SU-DHL-6 (cell line): Measurements from ENCODE around the gene NHP2.

Source experiments
- H2AFZ ChIP-seq: fragments of 200-600 bp; sonication (generic); 2 replicates; pipeline ENCODE4 v1.6.1; 2014; ENCODE audit warnings: low read depth, mild to moderate bottlenecking, moderate library complexity, mixed read lengths, antibody characterized with exemption, low read length; ENCODE audit not compliant: severe bottlenecking
- H3F3A ChIP-seq: fragments of 200-600 bp; shearing (Covaris generic); 2 replicates; pipeline ENCODE4 v1.6.0; 2016; ENCODE audit warnings: antibody characterized with exemption, mild to moderate bottlenecking; ENCODE audit not compliant: insufficient read depth
- H3K27ac ChIP-seq: fragments of 200-600 bp; sonication (generic); 2 replicates; pipeline ENCODE4 v1.5.1; 2016; ENCODE audit warnings: low read depth, mild to moderate bottlenecking, low read length, moderate library complexity, mixed read lengths
- H3K27me3 ChIP-seq: fragments of 200-600 bp; sonication (generic), shearing (Covaris generic); 2 replicates; pipeline ENCODE4 v1.6.0; 2014; ENCODE audit warnings: mild to moderate bottlenecking, low read length
- H3K36me3 ChIP-seq: fragments of 200-600 bp; sonication (generic); 2 replicates; pipeline ENCODE4 v1.6.1; 2014; ENCODE audit warnings: mild to moderate bottlenecking, low read length, mixed read lengths
- H3K4me2 ChIP-seq: fragments of 300-600, 200-600 bp; shearing (Covaris generic), sonication (generic); 2 replicates; pipeline ENCODE4 v1.6.0; 2014; ENCODE audit warnings: low read length, low read depth, mild to moderate bottlenecking; ENCODE audit not compliant: poor library complexity, severe bottlenecking
- H3K4me3 ChIP-seq: fragments of 200-600 bp; sonication (generic); 2 replicates; pipeline ENCODE4 v1.5.1; 2014; ENCODE audit warnings: antibody characterized with exemption, low read length, mild to moderate bottlenecking, mixed read lengths; ENCODE audit not compliant: insufficient read depth, poor library complexity, severe bottlenecking
- H3K79me2 ChIP-seq: fragments of 200-600 bp; sonication (generic); 2 replicates; pipeline ENCODE4 v1.6.1; 2014; ENCODE audit warnings: mild to moderate bottlenecking, low read length, moderate library complexity; ENCODE audit not compliant: insufficient read depth
- H3K9ac ChIP-seq: fragments of 200-600 bp; sonication (generic); 2 replicates; pipeline ENCODE4 v1.7.0; 2014; ENCODE audit warnings: mild to moderate bottlenecking, low read length
- H3K9me2 ChIP-seq: fragments of 200-600 bp; sonication (generic); replicated peaks from 2 replicates; pipeline ENCODE4 v1.6.1; 2014; ENCODE audit warnings: low read length; ENCODE audit not compliant: insufficient read depth
- H3K9me3 ChIP-seq: fragments of 200-600 bp; sonication (generic); 2 replicates; pipeline ENCODE4 v1.6.1; 2014; ENCODE audit warnings: low read length, mixed read lengths; ENCODE audit not compliant: insufficient read depth
- H4K20me1 ChIP-seq: fragments of 200-600 bp; sonication (generic); 2 replicates; pipeline ENCODE4 v1.6.1; 2014; ENCODE audit warnings: low read depth, mild to moderate bottlenecking, antibody characterized with exemption, low read length, moderate library complexity, mixed read lengths
- EZH2phosphoT487 ChIP-seq: fragments of 200-600 bp; sonication (generic), shearing (Covaris generic); conservative IDR thresholded peaks from 2 replicates; pipeline ENCODE4 v1.6.1; 2018; ENCODE audit warnings: mild to moderate bottlenecking, antibody characterized with exemption, low read length, moderate library complexity, mixed read lengths
- TF ChIP-seq, protein P1 (sequence below): fragments of 200-600 bp; sonication (generic); IDR thresholded peaks from one replicate; pipeline ENCODE4 v1.5.1; 2017; ENCODE audit warnings: antibody characterized with exemption, mild to moderate bottlenecking, low read length, moderate library complexity; ENCODE audit not compliant: insufficient read depth, poor library complexity, severe bottlenecking

The NHP2 gene

DNA sequence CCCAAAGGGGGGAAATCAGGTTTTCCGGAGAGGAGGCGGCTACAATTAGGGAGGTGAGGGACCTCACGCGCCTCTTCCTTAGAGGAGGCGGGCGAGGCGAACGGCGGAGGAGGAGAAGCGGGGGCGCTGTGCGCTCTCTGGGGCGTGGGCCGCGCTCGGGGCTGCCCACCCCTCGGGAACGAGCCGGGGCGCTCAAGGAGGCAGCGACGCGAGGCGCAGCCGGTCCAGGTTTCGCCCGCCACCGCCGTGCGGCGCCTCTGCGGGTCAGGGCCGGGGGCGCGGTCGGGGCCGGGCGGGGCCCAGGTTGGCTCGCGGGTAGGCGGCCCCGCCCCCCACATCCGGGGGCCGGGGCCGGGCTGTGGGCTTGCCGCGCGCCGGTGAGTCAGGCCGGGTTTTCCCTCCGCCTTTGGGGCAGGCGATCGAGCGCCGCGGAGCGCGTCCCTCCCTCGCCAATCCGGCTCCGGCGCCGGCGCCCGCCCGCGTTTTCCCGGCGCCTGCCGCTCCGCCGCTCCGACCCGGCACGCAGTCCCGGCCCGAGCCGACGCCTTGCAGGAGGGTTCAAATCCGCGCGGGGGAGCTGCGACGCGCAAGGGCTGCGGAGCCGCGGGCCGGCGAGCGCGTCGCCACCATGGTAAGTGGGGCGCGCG, 40.4 kb downstream of the NHP2 start, which contains the start of gene N4BP3:
Gene N4BP3, plus strand, starts transcription at position 392 of the 647 bp plus-strand sequence. CDS start 6,052 bp downstream, outside the sequence.
- no peak for TF ChIP-seq EZH2phosphoT487
- TF ChIP-seq, protein P1, sequence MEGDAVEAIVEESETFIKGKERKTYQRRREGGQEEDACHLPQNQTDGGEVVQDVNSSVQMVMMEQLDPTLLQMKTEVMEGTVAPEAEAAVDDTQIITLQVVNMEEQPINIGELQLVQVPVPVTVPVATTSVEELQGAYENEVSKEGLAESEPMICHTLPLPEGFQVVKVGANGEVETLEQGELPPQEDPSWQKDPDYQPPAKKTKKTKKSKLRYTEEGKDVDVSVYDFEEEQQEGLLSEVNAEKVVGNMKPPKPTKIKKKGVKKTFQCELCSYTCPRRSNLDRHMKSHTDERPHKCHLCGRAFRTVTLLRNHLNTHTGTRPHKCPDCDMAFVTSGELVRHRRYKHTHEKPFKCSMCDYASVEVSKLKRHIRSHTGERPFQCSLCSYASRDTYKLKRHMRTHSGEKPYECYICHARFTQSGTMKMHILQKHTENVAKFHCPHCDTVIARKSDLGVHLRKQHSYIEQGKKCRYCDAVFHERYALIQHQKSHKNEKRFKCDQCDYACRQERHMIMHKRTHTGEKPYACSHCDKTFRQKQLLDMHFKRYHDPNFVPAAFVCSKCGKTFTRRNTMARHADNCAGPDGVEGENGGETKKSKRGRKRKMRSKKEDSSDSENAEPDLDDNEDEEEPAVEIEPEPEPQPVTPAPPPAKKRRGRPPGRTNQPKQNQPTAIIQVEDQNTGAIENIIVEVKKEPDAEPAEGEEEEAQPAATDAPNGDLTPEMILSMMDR: no peak
- H2AFZ ChIP-seq: peak within 1 kb of the TSS; percentile 78
- no peaks in the 10 kb centered on the region for H3K9me2 ChIP-seq
- no peaks in the 10 kb centered on the region for H3K27me3 ChIP-seq
- H3K36me3 ChIP-seq: no peaks in the 10 kb centered on the region
- peaks cover 54% of the 10 kb centered on the region for H3F3A ChIP-seq
- peak within 1 kb of the TSS; percentile 78 for H3K4me2 ChIP-seq
- no peaks in the 10 kb centered on the region for H3K9me3 ChIP-seq
- H4K20me1 ChIP-seq: no peaks in the 10 kb centered on the region
- H3K79me2 ChIP-seq: peaks cover 32% of the 10 kb centered on the region
- H3K27ac ChIP-seq: peak within 1 kb of the TSS; percentile 94
- H3K9ac ChIP-seq: peak within 1 kb of the TSS; percentile 91
- H3K4me3 ChIP-seq: peak within 1 kb of the TSS; percentile 65

DNA sequence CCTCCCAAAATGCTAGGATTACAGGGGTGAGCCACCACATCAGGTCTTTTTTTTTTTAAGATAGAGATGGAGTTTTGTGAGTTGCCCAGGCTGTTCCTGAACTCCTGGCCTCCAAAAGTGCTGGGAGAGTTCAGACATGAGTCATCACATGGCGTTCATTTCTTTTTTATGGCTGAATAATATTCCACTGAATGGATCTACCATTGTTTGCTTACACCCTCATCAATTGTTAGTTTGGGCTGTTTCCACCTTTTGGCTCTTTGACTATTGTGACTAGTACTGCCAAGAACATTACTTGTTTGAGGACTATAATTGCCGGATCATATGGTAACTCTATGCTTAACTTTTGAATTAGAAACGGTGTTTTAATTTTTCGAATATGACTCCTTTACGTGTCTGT, 41.1 kb downstream of the NHP2 start:
- Histone ChIP-seq H3K27ac (peak overlapping the region; percentile 61), H2AFZ (peak overlapping the region; percentile 78), H3K79me2 (peaks cover 26% of the 10 kb centered on the region), H3F3A (peaks cover 46% of the 10 kb centered on the region), H3K9me3 (no peaks in the 10 kb centered on the region), H3K9me2 (no peaks in the 10 kb centered on the region), H3K27me3 (no peaks in the 10 kb centered on the region), H3K36me3 (no peaks in the 10 kb centered on the region), H3K4me2 (peak overlapping the region; percentile 58), H3K9ac (peak overlapping the region; percentile 91), H3K4me3 (peak overlapping the region; percentile 37), H4K20me1 (no peaks in the 10 kb centered on the region)
- TF ChIP-seq, protein P1: no peak
- no peak for TF ChIP-seq EZH2phosphoT487

GRCh38 chr5:178111925-178112324, 41.8 kb downstream of the NHP2 start:
- H3F3A ChIP-seq: peaks cover 40% of the 10 kb centered on the region
- no peak overlapping the region for H3K27ac ChIP-seq
- no peaks in the 10 kb centered on the region for H3K27me3 ChIP-seq
- no peak overlapping the region for H2AFZ ChIP-seq
- H3K36me3 ChIP-seq: no peaks in the 10 kb centered on the region
- H3K79me2 ChIP-seq: peaks cover 20% of the 10 kb centered on the region
- TF ChIP-seq, protein P1: no peak
- no peak for TF ChIP-seq EZH2phosphoT487
- no peak overlapping the region for H3K9ac ChIP-seq
- no peaks in the 10 kb centered on the region for H4K20me1 ChIP-seq
- H3K4me3 ChIP-seq: no peak overlapping the region
- H3K4me2 ChIP-seq: no peak overlapping the region
- no peaks in the 10 kb centered on the region for H3K9me3 ChIP-seq
- no peaks in the 10 kb centered on the region for H3K9me2 ChIP-seq
